HG03045 (cell line): ENCODE results near the gene FAM171A2.

Experiments used
- ATAC-seq: cut with Tn5 transposase; IDR thresholded peaks from one replicate; pipeline ENCODE4 v1.9.1; 2021; ENCODE audit warnings: mild to moderate bottlenecking, moderate library complexity; ENCODE audit not compliant: unreplicated experiment

The FAM171A2 gene

DNA sequence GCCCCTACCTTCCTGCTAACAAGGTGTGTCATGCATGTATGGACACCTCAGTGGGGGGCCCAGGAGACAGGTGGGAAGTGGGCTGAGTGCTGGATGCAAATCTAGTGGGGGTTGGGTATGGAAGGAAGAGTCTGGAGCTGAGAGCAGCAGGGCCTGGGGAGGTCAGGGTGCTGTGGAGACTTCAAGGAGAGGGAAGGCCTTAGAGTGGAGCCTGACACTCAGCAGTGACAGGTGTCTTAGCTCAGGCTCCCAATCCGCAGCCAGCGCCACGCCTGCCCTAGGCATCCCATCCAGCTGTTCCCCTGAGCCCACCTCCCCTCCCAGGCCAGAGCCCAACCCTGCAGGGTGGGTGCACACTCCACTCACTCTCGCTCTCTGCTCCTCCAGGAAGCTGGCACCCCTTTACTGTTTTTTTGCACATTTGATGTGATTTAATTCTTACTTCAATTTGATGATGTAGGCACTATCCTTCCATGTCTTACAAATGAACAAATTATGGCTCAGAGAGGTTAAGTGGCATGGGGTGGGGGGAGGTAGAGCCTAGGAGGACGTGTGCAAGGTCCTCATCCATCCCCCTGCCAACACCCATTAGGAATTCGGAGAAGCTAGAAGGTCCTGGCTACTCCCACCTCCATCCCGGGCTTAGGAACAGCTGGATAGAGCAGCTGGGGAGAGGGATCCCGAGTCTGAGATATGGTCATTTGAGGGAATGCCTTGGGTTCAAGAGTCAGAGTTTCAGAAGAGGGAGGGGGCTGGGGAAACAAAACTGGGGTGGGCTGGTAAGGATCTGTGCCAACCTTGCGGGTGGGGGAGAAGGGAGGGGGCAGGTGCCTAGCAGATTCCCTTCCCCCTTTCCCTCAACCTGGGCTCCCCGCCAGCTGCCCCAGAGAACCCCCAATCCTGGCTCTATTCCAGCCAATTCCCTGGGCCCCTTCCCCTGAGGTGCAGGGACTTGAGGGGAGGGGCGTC lies 2.1 kb downstream of the FAM171A2 start:
- no peak for ATAC-seq

DNA sequence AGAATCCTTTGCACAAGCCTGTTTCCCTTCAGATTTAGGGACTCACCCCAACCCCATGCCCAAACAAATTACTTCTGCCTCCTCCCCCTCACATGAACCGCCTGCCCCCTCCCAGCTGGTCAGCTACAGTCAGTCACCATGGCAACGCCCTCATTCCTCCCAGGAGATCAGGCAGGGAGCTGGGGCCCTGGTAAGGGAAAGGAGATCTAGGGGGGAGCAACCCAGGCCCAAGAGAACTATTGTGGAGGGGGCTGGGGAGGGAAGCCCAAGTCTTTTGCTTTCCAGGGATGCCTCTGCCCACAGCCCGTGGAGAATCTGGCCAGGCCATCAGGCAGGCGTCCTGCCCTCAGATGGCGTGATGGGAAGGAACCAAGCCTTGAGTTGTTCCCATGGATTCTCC lies 2.8 kb downstream of the FAM171A2 start:
- no peak for ATAC-seq

DNA sequence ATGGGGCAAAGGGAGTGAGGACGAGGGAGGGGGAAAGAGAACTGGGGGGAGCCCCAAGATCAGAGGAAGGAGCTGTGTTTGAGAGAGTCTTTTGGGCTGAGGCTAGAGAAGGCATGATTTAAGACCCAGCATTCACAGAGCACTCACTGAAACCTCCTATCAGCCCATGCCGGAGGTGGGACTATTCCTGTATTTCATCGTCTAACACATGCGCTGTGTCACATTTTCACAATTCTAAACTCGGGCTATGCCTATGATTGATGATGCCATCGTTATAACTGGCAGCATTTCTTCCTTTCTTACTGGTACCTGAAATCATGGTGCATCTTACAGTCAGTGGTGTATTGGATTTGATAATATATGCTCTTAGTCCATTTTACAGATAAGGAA lies 3.5 kb downstream of the FAM171A2 start:
- ATAC-seq = no peak

DNA sequence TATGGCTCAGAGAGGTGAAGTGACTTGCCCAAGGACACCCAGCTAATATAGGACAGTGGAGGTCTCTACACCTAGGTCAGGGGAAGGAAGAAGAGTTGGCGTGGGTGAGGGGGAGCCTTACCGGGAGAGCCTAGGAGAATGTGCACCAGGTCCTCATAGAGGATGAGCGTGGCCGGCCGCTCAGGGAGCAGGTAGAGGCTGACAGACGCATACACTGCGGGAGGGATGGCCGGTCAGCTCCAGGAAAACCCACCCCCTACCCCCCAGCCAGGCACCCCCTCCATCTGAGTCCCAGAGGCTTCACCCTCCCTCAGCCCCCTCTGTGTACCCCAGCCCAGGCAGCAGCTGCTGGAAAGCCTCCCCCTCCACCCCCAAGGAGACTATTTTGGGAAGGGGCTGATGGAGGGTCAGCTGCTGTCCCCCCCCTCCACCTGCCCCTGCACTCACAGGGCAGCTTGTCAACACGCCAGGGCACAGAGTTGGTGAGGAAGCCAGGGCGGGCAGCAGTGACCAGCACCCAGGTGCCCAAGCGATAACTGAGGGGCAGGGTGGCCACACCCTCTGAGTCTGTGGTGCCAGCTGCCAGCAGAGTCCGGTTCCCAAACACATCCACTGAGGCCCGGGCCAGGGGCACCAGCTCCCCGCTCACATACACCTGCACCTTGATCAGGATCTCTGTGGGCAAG lies 4.1 kb downstream of the FAM171A2 start:
- ATAC-seq = no peak

GRCh38 chr17:44359006-44359405 lies 4.6 kb downstream of the FAM171A2 start:
- ATAC-seq = no peak

- no peak for ATAC-seq
Observed at GRCh38 chr17:44358066-44358465, 5.6 kb downstream of the FAM171A2 start.

DNA sequence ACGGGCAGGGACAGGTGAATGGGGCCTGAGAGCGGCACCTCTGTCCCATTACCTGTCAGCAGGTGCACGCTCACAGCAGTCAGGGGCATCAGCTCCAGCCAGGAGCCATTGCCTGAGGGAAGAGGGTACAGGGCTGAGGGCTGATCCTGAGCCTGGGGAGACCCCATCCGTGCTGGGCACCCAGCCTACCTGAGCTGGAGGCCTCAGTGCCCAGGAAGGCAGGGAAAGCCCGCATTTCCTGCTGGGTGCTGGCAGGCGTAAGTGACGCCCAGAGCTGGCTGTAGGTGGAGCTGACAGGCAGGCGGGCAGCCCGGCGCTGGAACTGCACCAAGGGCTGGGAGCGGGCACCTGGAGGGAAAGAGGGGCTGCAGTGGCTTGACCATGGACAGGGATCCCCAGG lies 7.4 kb downstream of the FAM171A2 start:
- ATAC-seq = no peak

DNA sequence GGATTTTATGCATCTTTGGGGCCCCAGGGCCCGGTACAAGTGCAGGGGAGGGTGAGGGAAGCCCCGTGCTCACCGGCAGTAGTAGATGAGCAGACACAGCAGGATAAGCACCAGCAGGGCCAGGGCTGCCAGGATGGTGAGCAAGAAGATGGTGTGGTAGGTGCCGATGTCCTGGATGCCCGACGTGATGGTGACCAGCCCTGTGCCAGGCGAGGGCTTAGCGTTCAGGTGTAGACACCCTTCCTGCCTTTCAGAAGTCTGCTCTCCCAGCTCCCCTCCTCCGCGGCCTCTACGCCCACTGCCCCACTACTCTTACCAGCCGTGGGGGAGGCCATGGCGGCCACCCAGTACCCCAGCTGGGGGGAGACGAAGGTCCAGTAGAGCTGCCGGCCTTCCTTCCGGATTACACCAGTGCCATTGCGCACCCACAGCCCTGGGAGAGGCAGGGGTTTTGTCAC lies 8.0 kb downstream of the FAM171A2 start:
- ATAC-seq = no peak

- no peak for ATAC-seq
Observed at GRCh38 chr17:44354582-44355561, 8.8 kb downstream of the FAM171A2 start.

DNA sequence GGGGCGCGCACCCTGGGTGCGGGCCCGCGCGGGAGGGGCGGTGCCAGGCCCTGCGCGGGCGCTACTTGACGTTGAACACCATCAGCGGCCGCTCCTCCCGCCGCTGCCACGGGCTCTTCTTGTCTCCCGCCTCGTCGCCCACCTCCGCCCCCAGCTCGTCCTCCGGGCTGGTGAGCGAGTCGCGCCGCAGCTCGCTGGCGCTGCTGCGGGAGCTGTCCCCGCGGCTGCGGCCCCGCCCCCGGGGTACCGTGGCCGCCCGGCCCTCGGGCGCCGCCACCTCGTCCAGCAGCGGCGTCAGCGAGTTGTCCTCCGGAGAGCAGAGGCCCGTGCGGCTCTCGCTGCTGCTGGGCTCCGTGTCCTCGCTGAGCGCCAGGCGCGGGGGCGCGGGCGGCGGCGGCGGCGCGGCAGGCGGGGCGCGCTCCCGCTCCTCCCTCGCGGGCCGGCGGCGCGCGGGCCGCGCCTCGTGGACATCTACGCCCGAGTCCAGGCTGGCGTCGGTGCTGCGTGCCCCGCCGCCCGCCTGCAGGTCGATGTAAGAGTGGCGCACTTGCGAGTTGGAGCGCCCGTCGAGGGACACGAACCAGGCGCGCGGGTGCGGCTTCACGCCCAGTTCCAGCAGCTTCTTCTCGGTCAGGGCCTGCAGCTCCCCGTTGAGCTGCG lies 9.9 kb downstream of the FAM171A2 start:
- no peak for ATAC-seq

DNA sequence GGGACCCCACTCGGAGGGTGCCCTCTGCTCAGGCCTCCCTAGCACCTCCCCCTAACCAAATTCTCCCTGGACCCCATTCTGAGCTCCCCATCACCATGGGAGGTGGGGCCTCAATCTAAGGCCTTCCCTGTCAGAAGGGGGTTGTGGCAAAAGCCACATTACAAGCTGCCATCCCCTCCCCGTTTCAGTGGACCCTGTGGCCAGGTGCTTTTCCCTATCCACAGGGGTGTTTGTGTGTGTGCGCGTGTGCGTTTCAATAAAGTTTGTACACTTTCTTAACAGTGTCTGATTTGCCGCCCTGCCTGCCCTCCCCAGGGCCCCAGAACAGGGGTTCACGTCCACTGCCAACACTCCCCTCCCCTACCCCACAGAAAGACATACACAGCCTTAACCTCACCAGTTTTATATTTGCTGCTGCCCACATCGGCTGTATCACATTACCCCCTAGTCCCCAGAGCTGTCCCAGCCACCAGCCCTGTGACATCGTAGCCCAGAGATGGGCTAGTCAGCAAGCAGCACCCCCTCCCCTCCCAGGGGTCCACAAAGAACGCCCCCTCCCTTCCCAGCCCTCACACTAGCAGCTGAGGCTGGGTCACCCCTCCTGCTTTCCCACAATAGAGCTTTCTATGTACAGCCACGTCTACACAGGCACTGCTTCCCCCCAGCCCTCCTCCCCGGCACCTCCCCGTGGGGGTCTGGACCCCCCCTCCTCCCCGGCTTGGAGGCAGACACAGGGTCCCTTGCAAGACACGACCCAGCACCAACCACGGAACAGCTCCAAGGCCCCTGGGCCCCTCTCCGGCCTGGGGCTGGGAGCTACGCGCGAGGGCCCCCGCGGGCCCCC lies 10.6 kb downstream of the FAM171A2 start:
- ATAC-seq = no peak

DNA sequence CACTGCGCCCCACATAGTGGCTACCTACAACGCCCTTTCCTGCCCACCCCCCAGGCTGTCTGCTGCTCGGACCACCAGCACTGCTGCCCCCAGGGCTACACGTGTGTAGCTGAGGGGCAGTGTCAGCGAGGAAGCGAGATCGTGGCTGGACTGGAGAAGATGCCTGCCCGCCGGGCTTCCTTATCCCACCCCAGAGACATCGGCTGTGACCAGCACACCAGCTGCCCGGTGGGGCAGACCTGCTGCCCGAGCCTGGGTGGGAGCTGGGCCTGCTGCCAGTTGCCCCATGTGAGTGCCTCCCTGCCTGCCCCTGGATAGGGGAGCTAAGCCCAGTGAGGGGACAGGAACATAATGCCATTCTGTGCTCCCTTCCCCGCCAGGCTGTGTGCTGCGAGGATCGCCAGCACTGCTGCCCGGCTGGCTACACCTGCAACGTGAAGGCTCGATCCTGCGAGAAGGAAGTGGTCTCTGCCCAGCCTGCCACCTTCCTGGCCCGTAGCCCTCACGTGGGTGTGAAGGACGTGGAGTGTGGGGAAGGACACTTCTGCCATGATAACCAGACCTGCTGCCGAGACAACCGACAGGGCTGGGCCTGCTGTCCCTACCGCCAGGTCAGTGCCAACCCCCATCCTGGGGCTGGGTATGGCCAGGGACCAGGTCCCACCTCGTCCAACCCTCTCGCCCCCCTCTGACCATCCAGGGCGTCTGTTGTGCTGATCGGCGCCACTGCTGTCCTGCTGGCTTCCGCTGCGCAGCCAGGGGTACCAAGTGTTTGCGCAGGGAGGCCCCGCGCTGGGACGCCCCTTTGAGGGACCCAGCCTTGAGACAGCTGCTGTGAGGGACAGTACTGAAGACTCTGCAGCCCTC lies 11.5 kb downstream of the FAM171A2 start:
- ATAC-seq = no peak

DNA sequence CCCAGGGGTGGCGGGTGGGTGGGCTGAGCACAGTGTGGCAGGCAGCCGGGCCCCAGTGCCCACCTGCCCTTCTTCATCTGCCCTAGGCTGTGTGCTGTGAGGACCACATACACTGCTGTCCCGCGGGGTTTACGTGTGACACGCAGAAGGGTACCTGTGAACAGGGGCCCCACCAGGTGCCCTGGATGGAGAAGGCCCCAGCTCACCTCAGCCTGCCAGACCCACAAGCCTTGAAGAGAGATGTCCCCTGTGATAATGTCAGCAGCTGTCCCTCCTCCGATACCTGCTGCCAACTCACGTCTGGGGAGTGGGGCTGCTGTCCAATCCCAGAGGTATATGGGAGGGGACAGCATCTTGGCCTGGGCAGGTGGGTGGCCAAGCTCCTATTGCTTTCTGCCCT lies 12.2 kb downstream of the FAM171A2 start:
- no peak for ATAC-seq

- ATAC-seq = no peak
Observed at GRCh38 chr17:44350733-44351226, 12.9 kb downstream of the FAM171A2 start.

GRCh38 chr17:44349553-44350070 lies 14.0 kb downstream of the FAM171A2 start:
- no peak for ATAC-seq

- ATAC-seq = no peak
Observed at GRCh38 chr17:44348988-44349364, 14.7 kb downstream of the FAM171A2 start.

DNA sequence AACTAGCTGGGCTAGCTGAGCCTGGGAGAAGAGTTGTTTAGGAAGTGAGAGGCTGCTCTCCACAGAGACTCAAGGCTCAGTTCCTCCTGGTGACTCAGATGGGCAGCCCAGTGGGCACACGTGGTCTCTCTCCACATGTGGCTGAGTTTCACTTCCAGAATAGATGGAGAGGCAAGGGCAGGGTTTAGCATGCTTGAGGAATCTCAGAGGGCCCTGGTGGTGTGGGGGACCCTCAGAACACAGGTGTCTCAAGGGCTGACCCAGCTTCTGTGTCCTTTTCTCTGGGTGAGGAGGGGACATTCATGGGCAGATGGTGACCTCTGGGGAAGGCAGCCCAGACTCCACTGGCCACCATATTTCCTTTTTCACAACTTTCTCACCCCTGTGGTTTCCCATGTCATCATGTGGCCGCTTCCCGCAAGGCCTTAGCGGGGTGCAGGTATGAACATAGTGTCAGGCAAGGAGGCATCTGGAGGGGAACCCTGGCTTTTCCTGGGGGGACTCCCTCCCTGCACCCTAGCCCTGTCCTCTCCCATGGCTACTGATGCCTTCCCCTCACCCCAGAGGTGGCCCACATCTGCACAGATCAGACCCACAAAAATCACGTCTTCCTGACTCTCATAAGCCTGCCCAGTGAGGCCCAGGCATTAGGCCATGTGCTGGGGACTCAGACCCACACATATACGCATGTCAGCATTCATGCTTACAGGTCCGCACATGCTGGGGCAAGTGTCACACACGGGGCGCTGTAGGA lies 15.2 kb downstream of the FAM171A2 start:
- ATAC-seq = peak; percentile 29
